Measurements from ENCODE around the gene HHLA2.
"Not testable (repeated sequence)": the region's sequence is repeated elsewhere in the genome, so short reads cannot be mapped to it uniquely, and the experiment has no call there.

The HHLA2 gene

DNA sequence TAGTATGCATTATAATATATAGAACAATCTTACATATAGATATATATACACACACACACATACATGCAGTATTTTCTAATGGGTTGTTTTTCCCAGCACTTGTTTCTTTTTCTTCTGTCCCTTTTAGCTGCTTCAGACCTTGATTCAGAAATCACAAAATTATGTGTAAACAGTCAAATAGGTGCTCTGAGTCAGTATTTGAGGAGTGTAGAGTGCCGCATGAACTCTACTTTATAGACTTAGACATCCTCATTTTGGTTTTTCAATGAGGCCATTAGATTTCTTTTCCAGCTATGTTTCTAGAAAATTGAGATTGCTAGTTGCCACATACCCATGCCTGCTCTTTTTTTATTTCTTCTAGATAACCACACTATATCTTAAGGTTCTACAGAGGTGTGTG, 58.2 kb downstream of the HHLA2 start:
- WGBS (ENCODE audit: insufficient coverage) = no CpG with 5 or more reads among the region's 1 CpG
- DNase-seq = no peak
- CTCF ChIA-PET = interaction anchor here (1.1 kb wide), 1 partner anchor 28 kb away, joined by 3 read pairs; no protein-coding TSS in a partner anchor

GRCh38 chr3:108357042-108357441, 60.7 kb downstream of the HHLA2 start:
- DNase-seq = no peak
- Histone ChIP-seq H3K27ac (ENCODE audit: insufficient read depth in 1 of 2, low read depth in 1 of 2, low read length in 2 of 2, poor library complexity in 1 of 2, severe bottlenecking in 2 of 2) (no peak overlapping the region), H3K4me1 (ENCODE audit: control extremely low read depth in 1 of 4, control insufficient read depth in 4 of 4, insufficient read depth in 4 of 4, low read length in 3 of 4) (no peaks in the 10 kb centered on the region), H3K9me3 (ENCODE audit: control extremely low read depth in 1 of 5, control insufficient read depth in 4 of 5, insufficient read depth in 2 of 5, low read depth in 1 of 5, low read length in 4 of 5) (peaks cover 0 to 3% (median 0%) of the 10 kb centered on the region in 5 experiments), H3K4me3 (ENCODE audit: control insufficient read depth in 1 of 7, extremely low read depth in 1 of 7, insufficient read depth in 4 of 7, low read depth in 2 of 7, low read length in 6 of 7) (no peak overlapping the region), H3K36me3 (ENCODE audit: control insufficient read depth in 4 of 4, insufficient read depth in 4 of 4, low read length in 3 of 4) (no peaks in the 10 kb centered on the region), H3K27me3 (replicated peaks in 2 of 5; ENCODE audit: control insufficient read depth in 4 of 5, insufficient read depth in 5 of 5, low read length in 4 of 5) (no peaks in the 10 kb centered on the region)
- WGBS (ENCODE audit: insufficient coverage) = 100% methylated on average over 2 of the region's 2 CpGs
- CTCF ChIA-PET = no interaction called here
- POLR2A ChIA-PET = interaction anchor here (1.1 kb wide), 1 partner anchor 9 kb away, joined by 3 read pairs; no protein-coding TSS in a partner anchor

More for the DNA sequence above, 58.2 kb downstream of the HHLA2 start:
- POLR2A ChIA-PET = no interaction called here
- Histone ChIP-seq H3K27me3 (replicated peaks in 2 of 5; ENCODE audit: control insufficient read depth in 4 of 5, insufficient read depth in 5 of 5, low read length in 4 of 5) (no peaks in the 10 kb centered on the region), H3K36me3 (ENCODE audit: control insufficient read depth in 4 of 4, insufficient read depth in 4 of 4, low read length in 3 of 4) (no peaks in the 10 kb centered on the region), H3K4me1 (ENCODE audit: control extremely low read depth in 1 of 4, control insufficient read depth in 4 of 4, insufficient read depth in 4 of 4, low read length in 3 of 4) (no peaks in the 10 kb centered on the region), H3K27ac (ENCODE audit: insufficient read depth in 1 of 2, low read depth in 1 of 2, low read length in 2 of 2, poor library complexity in 1 of 2, severe bottlenecking in 2 of 2) (no peak overlapping the region), H3K9me3 (ENCODE audit: control extremely low read depth in 1 of 5, control insufficient read depth in 4 of 5, insufficient read depth in 2 of 5, low read depth in 1 of 5, low read length in 4 of 5) (peaks cover 0 to 3% (median 0%) of the 10 kb centered on the region in 5 experiments), H3K4me3 (ENCODE audit: control insufficient read depth in 1 of 7, extremely low read depth in 1 of 7, insufficient read depth in 4 of 7, low read depth in 2 of 7, low read length in 6 of 7) (no peak overlapping the region)

DNA sequence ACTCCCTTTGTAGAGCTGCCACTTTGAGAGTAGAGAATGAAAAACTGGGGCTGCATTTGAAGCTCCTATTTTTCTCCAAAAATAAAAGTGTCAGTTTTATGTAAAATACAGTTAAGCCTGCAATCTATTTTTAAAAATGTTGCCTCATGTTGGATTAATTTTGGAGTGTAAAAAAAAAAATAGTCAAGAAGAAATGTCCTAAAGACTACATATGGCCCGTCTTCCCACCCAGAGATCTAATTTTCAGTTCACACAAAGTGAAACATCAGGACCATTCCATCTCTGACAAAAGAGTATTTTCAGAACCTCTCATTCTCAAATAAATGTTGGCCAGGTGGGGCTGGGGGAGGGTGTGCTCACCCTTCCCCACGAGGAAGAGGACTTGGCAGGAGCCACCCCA, 62.7 kb downstream of the HHLA2 start:
- CTCF ChIA-PET = no interaction called here
- Histone ChIP-seq H3K4me3 (ENCODE audit: control insufficient read depth in 1 of 7, extremely low read depth in 1 of 7, insufficient read depth in 4 of 7, low read depth in 2 of 7, low read length in 6 of 7) (no peak overlapping the region), H3K27me3 (replicated peaks in 2 of 5; ENCODE audit: control insufficient read depth in 4 of 5, insufficient read depth in 5 of 5, low read length in 4 of 5) (no peaks in the 10 kb centered on the region), H3K27ac (ENCODE audit: insufficient read depth in 1 of 2, low read depth in 1 of 2, low read length in 2 of 2, poor library complexity in 1 of 2, severe bottlenecking in 2 of 2) (no peak overlapping the region), H3K36me3 (ENCODE audit: control insufficient read depth in 4 of 4, insufficient read depth in 4 of 4, low read length in 3 of 4) (no peaks in the 10 kb centered on the region), H3K9me3 (ENCODE audit: control extremely low read depth in 1 of 5, control insufficient read depth in 4 of 5, insufficient read depth in 2 of 5, low read depth in 1 of 5, low read length in 4 of 5) (peaks cover 0 to 3% (median 0%) of the 10 kb centered on the region in 5 experiments), H3K4me1 (ENCODE audit: control extremely low read depth in 1 of 4, control insufficient read depth in 4 of 4, insufficient read depth in 4 of 4, low read length in 3 of 4) (no peaks in the 10 kb centered on the region)
- WGBS (ENCODE audit: insufficient coverage) = 100% methylated on average over 1 of the region's 2 CpGs
- no peak for DNase-seq
- POLR2A ChIA-PET = no interaction called here

DNA sequence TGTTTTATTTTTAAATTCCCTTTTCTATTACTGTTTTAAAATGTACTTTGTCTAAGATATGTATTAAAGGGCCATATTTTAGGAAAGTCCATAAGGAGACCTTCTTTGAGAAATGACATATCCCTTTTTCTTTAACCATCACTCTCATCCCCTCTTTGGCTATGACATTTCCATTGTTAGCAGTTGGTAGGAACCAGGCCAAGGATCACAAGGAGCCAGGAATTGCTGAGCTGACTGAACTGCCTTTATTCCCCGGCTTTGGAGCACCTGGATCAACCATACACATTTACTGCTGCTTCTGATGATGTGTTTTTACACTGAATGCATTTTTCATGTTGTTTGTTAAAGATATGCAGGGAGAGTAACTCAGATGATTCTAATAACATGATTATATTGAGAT, 79.7 kb downstream of the HHLA2 start:
- ChIA-PET CTCF (no interaction called here), POLR2A (no interaction called here)
- no peaks in the 10 kb centered on the region for H3K9me3 ChIP-seq (ENCODE audit: control extremely low read depth in 1 of 5, control insufficient read depth in 4 of 5, insufficient read depth in 2 of 5, low read depth in 1 of 5, low read length in 4 of 5)
- H3K27me3 ChIP-seq (replicated peaks in 2 of 5; ENCODE audit: control insufficient read depth in 4 of 5, insufficient read depth in 5 of 5, low read length in 4 of 5) = no peaks in the 10 kb centered on the region
- no peaks in the 10 kb centered on the region for H3K36me3 ChIP-seq (ENCODE audit: control insufficient read depth in 4 of 4, insufficient read depth in 4 of 4, low read length in 3 of 4)
- no peaks in the 10 kb centered on the region for H3K4me1 ChIP-seq (ENCODE audit: control extremely low read depth in 1 of 4, control insufficient read depth in 4 of 4, insufficient read depth in 4 of 4, low read length in 3 of 4)
- no CpG with 5 or more reads among the region's 1 CpG for WGBS (ENCODE audit: insufficient coverage)
- no peak overlapping the region for H3K4me3 ChIP-seq (ENCODE audit: control insufficient read depth in 1 of 7, extremely low read depth in 1 of 7, insufficient read depth in 4 of 7, low read depth in 2 of 7, low read length in 6 of 7)
- no peak for DNase-seq
- no peak overlapping the region for H3K27ac ChIP-seq (ENCODE audit: insufficient read depth in 1 of 2, low read depth in 1 of 2, low read length in 2 of 2, poor library complexity in 1 of 2, severe bottlenecking in 2 of 2)

GRCh38 chr3:108377384-108377783, 81.0 kb downstream of the HHLA2 start:
- POLR2A ChIA-PET = no interaction called here
- Histone ChIP-seq H3K36me3 (ENCODE audit: control insufficient read depth in 4 of 4, insufficient read depth in 4 of 4, low read length in 3 of 4) (no peaks in the 10 kb centered on the region), H3K27ac (ENCODE audit: insufficient read depth in 1 of 2, low read depth in 1 of 2, low read length in 2 of 2, poor library complexity in 1 of 2, severe bottlenecking in 2 of 2) (no peak overlapping the region), H3K9me3 (ENCODE audit: control extremely low read depth in 1 of 5, control insufficient read depth in 4 of 5, insufficient read depth in 2 of 5, low read depth in 1 of 5, low read length in 4 of 5) (no peaks in the 10 kb centered on the region), H3K4me3 (ENCODE audit: control insufficient read depth in 1 of 7, extremely low read depth in 1 of 7, insufficient read depth in 4 of 7, low read depth in 2 of 7, low read length in 6 of 7) (no peak overlapping the region), H3K4me1 (ENCODE audit: control extremely low read depth in 1 of 4, control insufficient read depth in 4 of 4, insufficient read depth in 4 of 4, low read length in 3 of 4) (peaks cover 0 to 11% (median 4%) of the 10 kb centered on the region in 4 experiments), H3K27me3 (replicated peaks in 2 of 5; ENCODE audit: control insufficient read depth in 4 of 5, insufficient read depth in 5 of 5, low read length in 4 of 5) (no peaks in the 10 kb centered on the region)
- CTCF ChIA-PET = no interaction called here
- no peak for DNase-seq
- 100% methylated on average over 1 of the region's 1 CpG for WGBS (ENCODE audit: insufficient coverage)

DNA sequence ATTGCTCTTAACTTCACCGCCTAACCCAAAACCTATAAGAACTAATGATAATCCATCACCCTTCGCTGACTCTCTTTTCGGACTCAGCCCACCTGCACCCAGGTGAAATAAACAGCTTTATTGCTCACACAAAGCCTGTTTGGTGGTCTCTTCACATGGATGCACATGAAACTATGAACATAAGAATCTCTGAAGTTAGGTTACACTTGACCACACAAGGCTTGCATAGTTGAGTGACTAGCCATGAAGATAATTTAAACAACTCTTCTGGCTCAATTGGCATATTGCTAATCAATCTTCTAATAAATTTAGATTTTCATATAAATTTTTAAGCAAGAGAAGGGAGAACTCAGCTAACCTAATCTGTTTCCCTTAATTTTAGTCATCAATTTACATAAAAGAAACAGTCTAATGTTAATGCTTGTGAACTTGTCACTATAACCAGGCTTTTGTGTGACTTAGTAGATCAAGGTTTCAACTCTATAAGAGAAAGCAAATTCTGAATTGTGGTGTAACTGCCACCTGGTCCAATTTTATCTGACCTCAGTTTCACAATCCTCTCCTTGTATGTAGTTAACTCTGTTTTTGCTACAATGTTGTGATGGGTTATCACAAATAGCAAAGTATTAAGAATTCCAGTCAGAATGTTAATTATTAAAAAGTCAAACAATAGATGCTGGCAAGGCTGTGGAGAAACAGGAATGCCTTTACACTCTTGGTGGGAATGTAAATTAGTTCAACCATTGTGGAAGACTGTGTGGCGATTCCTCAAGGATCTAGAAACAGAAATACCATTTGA, 82.0 kb downstream of the HHLA2 start:
- WGBS (ENCODE audit: insufficient coverage) = 88% methylated on average over 3 of the region's 4 CpGs
- H3K27me3 ChIP-seq (replicated peaks in 2 of 5; ENCODE audit: control insufficient read depth in 4 of 5, insufficient read depth in 5 of 5, low read length in 4 of 5) = no peaks in the 10 kb centered on the region
- CTCF ChIA-PET = no interaction called here
- H3K9me3 ChIP-seq (ENCODE audit: control extremely low read depth in 1 of 5, control insufficient read depth in 4 of 5, insufficient read depth in 2 of 5, low read depth in 1 of 5, low read length in 4 of 5) = no peaks in the 10 kb centered on the region
- no peak for DNase-seq
- POLR2A ChIA-PET = no interaction called here
- no peaks in the 10 kb centered on the region for H3K36me3 ChIP-seq (ENCODE audit: control insufficient read depth in 4 of 4, insufficient read depth in 4 of 4, low read length in 3 of 4)
- H3K4me3 ChIP-seq (ENCODE audit: control insufficient read depth in 1 of 7, extremely low read depth in 1 of 7, insufficient read depth in 4 of 7, low read depth in 2 of 7, low read length in 6 of 7) = no peak overlapping the region
- peaks cover 0 to 12% (median 4%) of the 10 kb centered on the region in 4 experiments for H3K4me1 ChIP-seq (ENCODE audit: control extremely low read depth in 1 of 4, control insufficient read depth in 4 of 4, insufficient read depth in 4 of 4, low read length in 3 of 4)
- H3K27ac ChIP-seq (ENCODE audit: insufficient read depth in 1 of 2, low read depth in 1 of 2, low read length in 2 of 2, poor library complexity in 1 of 2, severe bottlenecking in 2 of 2) = no peak overlapping the region

DNA sequence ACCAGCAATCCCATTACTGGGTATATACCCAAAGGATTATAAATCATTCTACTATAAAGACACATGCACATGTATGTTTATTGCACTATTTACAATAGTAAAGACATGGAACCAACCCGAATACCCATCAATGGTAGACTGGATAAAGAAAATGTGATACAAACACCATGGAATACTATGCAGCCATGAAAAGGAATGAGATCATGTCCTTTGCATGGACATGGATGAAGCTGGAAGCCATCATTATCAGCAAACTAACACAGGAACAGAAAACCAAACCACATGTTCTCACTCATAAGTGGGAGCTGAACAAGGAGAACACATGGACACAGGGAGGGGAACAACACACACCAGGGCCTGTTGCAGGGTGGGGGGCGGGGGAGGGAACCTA, 82.6 kb downstream of the HHLA2 start:
- peaks cover 0 to 12% (median 4%) of the 10 kb centered on the region in 4 experiments for H3K4me1 ChIP-seq (ENCODE audit: control extremely low read depth in 1 of 4, control insufficient read depth in 4 of 4, insufficient read depth in 4 of 4, low read length in 3 of 4)
- H3K27me3 ChIP-seq (replicated peaks in 2 of 5; ENCODE audit: control insufficient read depth in 4 of 5, insufficient read depth in 5 of 5, low read length in 4 of 5); H3K9me3 ChIP-seq (ENCODE audit: control extremely low read depth in 1 of 5, control insufficient read depth in 4 of 5, insufficient read depth in 2 of 5, low read depth in 1 of 5, low read length in 4 of 5); CTCF ChIA-PET; H3K4me3 ChIP-seq (ENCODE audit: control insufficient read depth in 1 of 7, extremely low read depth in 1 of 7, insufficient read depth in 4 of 7, low read depth in 2 of 7, low read length in 6 of 7); POLR2A ChIA-PET; H3K27ac ChIP-seq (ENCODE audit: insufficient read depth in 1 of 2, low read depth in 1 of 2, low read length in 2 of 2, poor library complexity in 1 of 2, severe bottlenecking in 2 of 2); H3K36me3 ChIP-seq (ENCODE audit: control insufficient read depth in 4 of 4, insufficient read depth in 4 of 4, low read length in 3 of 4); DNase-seq: not testable (repeated sequence)
- WGBS (ENCODE audit: insufficient coverage) = 80% methylated on average over 1 of the region's 2 CpGs

Measured in common myeloid progenitor, CD34-positive (primary cell).